Body of pancreas (tissue), 4 donors: ENCODE results near the gene CAMTA1.

Experiments
- POLR2A ChIP-seq, 3 donors: fragments of 450-650 bp; IDR thresholded peaks; one replicate each; pipeline ENCODE4 v1.6.1; 2016; ENCODE audit warnings: antibody characterized with exemption in 3 of 3, mild to moderate bottlenecking in 2 of 3
- TF ChIP-seq, protein P1 (sequence below), 7 experiments: fragments of 450-650 bp in 4 of 7; fragments of 200-600 bp in 3 of 7; sonication (generic) in 3 of 7; IDR thresholded peaks; one replicate each; pipeline ENCODE4 v1.5.1; 2016 to 2019; ENCODE audit warnings: antibody characterized with exemption in 7 of 7

DNA sequence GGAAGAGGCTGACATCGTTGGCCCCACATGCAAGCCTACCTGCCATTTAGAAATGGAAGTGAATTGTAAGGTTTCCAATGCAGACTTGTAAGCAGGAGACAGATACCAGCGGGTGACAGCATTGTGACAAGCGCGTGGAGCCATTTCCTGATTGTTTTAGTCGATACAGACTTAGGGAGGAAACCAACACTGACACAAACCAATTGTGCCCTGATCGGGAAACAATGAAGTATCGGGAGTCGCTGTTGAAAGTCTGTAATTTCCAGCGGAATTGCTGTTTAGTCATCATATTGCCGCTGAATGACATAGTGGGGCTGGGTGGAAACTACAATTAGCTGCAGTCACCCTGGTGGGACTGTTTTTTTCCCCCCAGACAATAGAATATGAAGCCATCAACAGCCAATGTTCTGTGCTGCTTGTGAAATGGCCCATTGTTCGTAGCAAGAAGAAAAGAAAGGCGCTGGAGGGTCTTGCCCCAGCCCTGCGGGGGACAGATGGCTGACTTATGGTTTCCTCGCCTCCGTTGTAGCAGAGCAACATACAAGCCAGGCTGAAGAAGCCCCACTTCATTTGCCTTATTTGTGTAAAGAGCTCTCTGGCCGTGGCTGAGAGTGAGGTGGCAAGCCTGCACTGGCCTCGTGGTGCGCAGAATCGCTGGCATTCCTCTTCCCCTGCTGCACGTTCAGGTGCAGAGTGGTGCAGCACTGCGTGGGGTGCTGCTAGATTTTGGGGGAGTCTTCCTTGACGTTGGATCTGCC is 462.7 kb downstream of the CAMTA1 start:
- TF ChIP-seq, protein P1, sequence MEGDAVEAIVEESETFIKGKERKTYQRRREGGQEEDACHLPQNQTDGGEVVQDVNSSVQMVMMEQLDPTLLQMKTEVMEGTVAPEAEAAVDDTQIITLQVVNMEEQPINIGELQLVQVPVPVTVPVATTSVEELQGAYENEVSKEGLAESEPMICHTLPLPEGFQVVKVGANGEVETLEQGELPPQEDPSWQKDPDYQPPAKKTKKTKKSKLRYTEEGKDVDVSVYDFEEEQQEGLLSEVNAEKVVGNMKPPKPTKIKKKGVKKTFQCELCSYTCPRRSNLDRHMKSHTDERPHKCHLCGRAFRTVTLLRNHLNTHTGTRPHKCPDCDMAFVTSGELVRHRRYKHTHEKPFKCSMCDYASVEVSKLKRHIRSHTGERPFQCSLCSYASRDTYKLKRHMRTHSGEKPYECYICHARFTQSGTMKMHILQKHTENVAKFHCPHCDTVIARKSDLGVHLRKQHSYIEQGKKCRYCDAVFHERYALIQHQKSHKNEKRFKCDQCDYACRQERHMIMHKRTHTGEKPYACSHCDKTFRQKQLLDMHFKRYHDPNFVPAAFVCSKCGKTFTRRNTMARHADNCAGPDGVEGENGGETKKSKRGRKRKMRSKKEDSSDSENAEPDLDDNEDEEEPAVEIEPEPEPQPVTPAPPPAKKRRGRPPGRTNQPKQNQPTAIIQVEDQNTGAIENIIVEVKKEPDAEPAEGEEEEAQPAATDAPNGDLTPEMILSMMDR (IDR thresholded peaks at IDR 0.05) = no peak
- TF ChIP-seq POLR2A (IDR thresholded peaks at IDR 0.05) = no peak
